AG04450 (cell line): ENCODE results near the gene CHTOP. TPM values are rescaled to one million over a fixed set of nuclear protein-coding genes. Genes with fewer than 3 reads are reported as not detected.

Source experiments
- CTCF ChIA-PET: fragments of 300-600, 350-600 bp; formaldehyde crosslinking; extraction: SDS; loops from one replicate; lab custom pipeline; 2022; ENCODE audit warnings: antibody characterized with exemption, inconsistent platforms; lab: Charles Lee
- POLR2A ChIA-PET: fragments of 350-600 bp; formaldehyde crosslinking; extraction: SDS; loops from one replicate; lab custom pipeline; 2021; ENCODE audit warnings: antibody characterized with exemption, inconsistent platforms; lab: Yijun Ruan, JAX
- DNase-seq: peaks from one replicate; pipeline ENCODE4 v3.0.0-alpha.2; 2011; ENCODE audit warnings: low read depth, low spot score
- H3K27ac ChIP-seq: one replicate; pipeline ENCODE4 v1.5.1; 2012; ENCODE audit warnings: low read depth, low read length, control low read depth
- H3K27me3 ChIP-seq: one replicate; pipeline ENCODE4 v1.6.0; 2012; ENCODE audit warnings: low read length; ENCODE audit not compliant: control insufficient read depth, insufficient read depth
- H3K4me3 ChIP-seq: 2 replicates; pipeline ENCODE4 v1.5.1; 2011; ENCODE audit warnings: mild to moderate bottlenecking, low read depth, low read length, control low read depth
- H3K9me3 ChIP-seq: 2 replicates; pipeline ENCODE4 v1.5.1; 2012; ENCODE audit warnings: low read length; ENCODE audit not compliant: control insufficient read depth, insufficient read depth
- polyA plus RNA-seq: library from polyadenylated mRNA; depleted of rRNA; stranded (reverse); fragments of >200 nt; gene quantifications from 2 replicates; pipeline ENCODE4 v1.2.3, GENCODE V29; 2011
- TF ChIP-seq, protein P1 (sequence below): IDR thresholded peaks from 2 replicates; pipeline ENCODE4 v1.5.1; 2011; ENCODE audit warnings: low read depth, low read length, control low read depth, inconsistent platforms

The CHTOP gene
- polyA plus RNA-seq, 1 experiment = 59.5 TPM

DNA sequence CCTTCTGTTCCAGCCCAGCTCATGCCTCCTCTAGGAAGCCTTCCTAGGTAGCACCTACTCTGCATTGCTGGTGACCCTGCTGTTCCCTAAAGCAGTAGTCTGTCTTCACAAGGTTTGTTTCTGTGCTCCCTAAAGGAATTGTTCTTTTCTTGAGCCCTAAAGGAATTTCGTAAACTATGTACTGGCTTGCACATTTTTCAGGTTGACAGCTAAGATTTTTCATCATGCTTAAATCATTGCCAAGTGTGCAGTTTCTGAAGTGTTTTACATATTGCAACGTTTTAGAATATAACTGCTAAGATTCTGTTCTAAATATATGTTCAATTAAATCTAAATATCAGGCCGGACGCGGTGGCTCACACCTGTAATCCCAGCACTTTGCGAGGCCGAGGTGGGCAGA lies 34.0 kb upstream of the CHTOP start:
- POLR2A ChIA-PET = interaction anchor here (1.3 kb wide), 1 partner anchor 13 kb away, joined by 4 read pairs; the partner anchor contains the start of gene S100A16
- Histone ChIP-seq H3K27ac (no peak overlapping the region), H3K4me3 (no peak overlapping the region), H3K27me3 (no peaks in the 10 kb centered on the region), H3K9me3 (no peaks in the 10 kb centered on the region)
- TF ChIP-seq, protein P1, sequence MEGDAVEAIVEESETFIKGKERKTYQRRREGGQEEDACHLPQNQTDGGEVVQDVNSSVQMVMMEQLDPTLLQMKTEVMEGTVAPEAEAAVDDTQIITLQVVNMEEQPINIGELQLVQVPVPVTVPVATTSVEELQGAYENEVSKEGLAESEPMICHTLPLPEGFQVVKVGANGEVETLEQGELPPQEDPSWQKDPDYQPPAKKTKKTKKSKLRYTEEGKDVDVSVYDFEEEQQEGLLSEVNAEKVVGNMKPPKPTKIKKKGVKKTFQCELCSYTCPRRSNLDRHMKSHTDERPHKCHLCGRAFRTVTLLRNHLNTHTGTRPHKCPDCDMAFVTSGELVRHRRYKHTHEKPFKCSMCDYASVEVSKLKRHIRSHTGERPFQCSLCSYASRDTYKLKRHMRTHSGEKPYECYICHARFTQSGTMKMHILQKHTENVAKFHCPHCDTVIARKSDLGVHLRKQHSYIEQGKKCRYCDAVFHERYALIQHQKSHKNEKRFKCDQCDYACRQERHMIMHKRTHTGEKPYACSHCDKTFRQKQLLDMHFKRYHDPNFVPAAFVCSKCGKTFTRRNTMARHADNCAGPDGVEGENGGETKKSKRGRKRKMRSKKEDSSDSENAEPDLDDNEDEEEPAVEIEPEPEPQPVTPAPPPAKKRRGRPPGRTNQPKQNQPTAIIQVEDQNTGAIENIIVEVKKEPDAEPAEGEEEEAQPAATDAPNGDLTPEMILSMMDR = no peak
- CTCF ChIA-PET = interaction anchor here (1.0 to 1.5 kb wide), 5 partner anchors 27 to 78 kb away, joined by 3 to 8 read pairs (median 3); partner anchors contain the start of gene S100A13
- DNase-seq = no peak

DNA sequence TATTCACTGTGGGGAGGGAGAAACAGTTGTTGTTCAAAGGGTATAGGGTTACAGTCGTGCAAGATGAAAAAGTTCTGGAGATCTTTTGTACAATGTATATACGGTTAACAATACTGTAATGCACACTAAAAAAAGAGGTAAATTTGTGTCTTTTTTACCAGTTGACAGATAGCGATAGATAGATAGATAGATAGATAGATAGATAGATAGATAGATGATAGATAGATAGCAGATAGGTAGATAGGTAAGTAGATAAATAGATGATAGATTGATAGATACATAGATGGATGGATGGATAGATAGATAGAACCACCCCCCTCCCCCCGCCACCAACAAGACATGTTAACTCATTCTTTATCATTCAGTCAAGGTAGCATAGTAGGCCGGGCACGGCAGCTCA lies 31.1 kb upstream of the CHTOP start:
- TF ChIP-seq, protein P1 = no peak
- ChIA-PET CTCF (interaction anchor here (1.6 to 2.3 kb wide), 2 partner anchors 31 to 32 kb away, joined by 7 read pairs; no protein-coding TSS in a partner anchor), POLR2A (interaction anchor here (0.6 to 1.2 kb wide), 2 partner anchors 25 to 98 kb away, joined by 3 to 4 read pairs; partner anchors contain the start of gene S100A13)
- H3K9me3 ChIP-seq = no peaks in the 10 kb centered on the region
- H3K4me3 ChIP-seq = no peak overlapping the region
- H3K27ac ChIP-seq = no peak overlapping the region
- H3K27me3 ChIP-seq = no peaks in the 10 kb centered on the region
- DNase-seq = no peak

DNA sequence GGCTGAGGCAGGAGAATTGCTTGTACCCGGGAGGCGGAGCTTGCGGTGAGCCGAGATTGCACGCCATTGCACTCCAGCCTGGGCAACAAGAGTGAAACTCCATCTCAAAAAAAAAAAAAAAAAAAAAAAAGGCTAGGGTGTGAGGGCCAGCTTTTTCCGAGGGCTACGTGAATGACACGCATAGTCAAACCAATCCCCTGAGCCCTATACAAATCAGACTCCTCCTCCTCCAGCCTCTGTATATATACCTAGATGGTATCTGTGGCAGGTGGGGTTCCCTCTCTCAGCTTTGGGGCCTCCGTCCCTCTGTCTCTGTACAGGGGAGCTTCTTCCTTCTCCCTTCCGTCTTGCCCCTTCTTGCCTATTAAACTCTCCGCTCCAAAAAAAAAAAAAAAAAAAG lies 27.7 kb upstream of the CHTOP start:
- CTCF ChIA-PET = no interaction called here
- H3K27ac ChIP-seq = no peak overlapping the region
- POLR2A ChIA-PET = no interaction called here
- no peaks in the 10 kb centered on the region for H3K9me3 ChIP-seq
- no peak overlapping the region for H3K4me3 ChIP-seq
- TF ChIP-seq, protein P1 = no peak
- no peaks in the 10 kb centered on the region for H3K27me3 ChIP-seq
- DNase-seq = no peak

DNA sequence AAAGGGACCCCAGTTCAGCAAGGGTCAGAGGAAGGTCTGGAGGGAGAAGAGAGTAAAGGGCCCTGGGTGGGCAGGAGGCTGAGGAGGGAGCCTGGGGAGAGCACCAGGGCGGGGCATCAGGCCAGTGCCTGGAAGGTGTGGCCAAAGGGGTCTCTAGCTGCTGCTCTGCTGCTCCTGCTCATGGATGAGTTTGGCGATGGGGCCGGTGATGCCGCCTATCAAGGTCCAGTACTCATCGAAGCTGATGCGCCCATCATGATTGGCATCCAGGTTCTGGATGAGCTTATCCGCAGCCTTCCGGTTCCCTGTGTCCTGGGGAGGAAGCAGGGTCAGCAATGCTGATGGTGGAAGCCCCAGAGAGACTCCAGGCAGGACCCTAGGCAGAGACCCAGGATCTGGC lies 26.5 kb upstream of the CHTOP start:
- Histone ChIP-seq H3K27me3 (no peaks in the 10 kb centered on the region), H3K27ac (no peak overlapping the region), H3K4me3 (no peak overlapping the region), H3K9me3 (no peaks in the 10 kb centered on the region)
- POLR2A ChIA-PET = no interaction called here
- DNase-seq = no peak
- TF ChIP-seq, protein P1 = no peak
- CTCF ChIA-PET = interaction anchor here (2.1 kb wide), 1 partner anchor 35 kb away, joined by 7 read pairs; no protein-coding TSS in a partner anchor

DNA sequence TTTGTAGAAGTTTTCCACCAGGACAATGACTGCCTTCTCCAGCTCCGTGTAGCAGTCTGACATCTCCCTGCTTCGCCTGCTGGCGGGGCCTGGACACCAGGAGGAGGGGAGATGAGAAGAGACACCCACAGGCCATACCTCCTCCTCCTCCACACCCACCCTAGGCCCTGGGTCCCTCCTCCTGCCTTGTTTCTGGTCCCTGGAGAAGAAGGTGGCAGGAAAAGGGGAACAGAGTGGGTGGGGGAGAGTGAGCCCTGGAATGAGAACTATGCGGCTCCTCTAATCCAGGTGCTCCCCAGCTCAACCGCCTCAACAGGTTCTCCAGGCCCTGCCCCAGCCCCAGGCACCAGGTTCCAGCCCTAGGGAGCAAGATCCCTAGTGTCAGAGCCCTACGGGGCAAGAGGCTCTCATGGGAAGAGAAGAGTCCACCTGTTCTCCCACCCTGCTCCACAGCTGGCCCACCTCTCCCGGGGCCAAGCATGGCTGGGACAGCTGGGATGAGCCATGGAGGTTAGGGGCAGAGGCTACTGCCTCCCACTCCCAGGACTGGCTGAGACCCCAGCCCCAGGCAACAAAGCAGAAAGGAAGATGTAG lies 25.7 kb upstream of the CHTOP start:
- peak overlapping the region; percentile 90 for H3K27ac ChIP-seq
- no peaks in the 10 kb centered on the region for H3K27me3 ChIP-seq
- no peak for DNase-seq
- no peaks in the 10 kb centered on the region for H3K9me3 ChIP-seq
- POLR2A ChIA-PET = no interaction called here
- CTCF ChIA-PET = interaction anchor here (2.1 kb wide), 1 partner anchor 36 kb away, joined by 7 read pairs; no protein-coding TSS in a partner anchor
- TF ChIP-seq, protein P1 = no peak
- H3K4me3 ChIP-seq = peak overlapping the region; percentile 57
